ENCODE measurements around the gene TRAPPC5. TPM values are rescaled to one million over a fixed set of nuclear protein-coding genes. Genes with fewer than 3 reads are reported as not detected.

Gene TRAPPC5
- total and polyA plus RNA-seq, 8 donors = 4.5 to 203 (median 18.8) TPM

GRCh38 chr19:7654401-7654800, 26.2 kb upstream of the TRAPPC5 start:
- TF ChIP-seq POLR2AphosphoS5 (IDR thresholded peaks at IDR 0.05) (no peak), CTCF (IDR thresholded peaks at IDR 0.05) (no peak), EP300 (IDR thresholded peaks at IDR 0.05) (no peak), POLR2A (IDR thresholded peaks at IDR 0.05) (no peak)
- no peak for DNase-seq
- WGBS, 5 donors = 49 to 63% (median 57%) methylated on average over 8 of the region's 8 CpGs
- Histone ChIP-seq H3K4me3 (no peak overlapping the region), H3K9me3 (no peaks in the 10 kb centered on the region), H3K36me3 (no peaks in the 10 kb centered on the region), H3K4me1 (peaks cover 0 to 24% (median 14%) of the 10 kb centered on the region in 4 donors), H3K27me3 (peaks cover 0 to 16% (median 0%) of the 10 kb centered on the region in 3 donors), H3K27ac (peak overlapping the region in 1 of 5 donors; percentile 35)
- intact Hi-C loops (cut with DNase I; ENCODE audit: low total_unique reads) = loop anchor here (5.0 kb wide), 1 partner anchor 148 kb away; no protein-coding TSS in a partner anchor

DNA sequence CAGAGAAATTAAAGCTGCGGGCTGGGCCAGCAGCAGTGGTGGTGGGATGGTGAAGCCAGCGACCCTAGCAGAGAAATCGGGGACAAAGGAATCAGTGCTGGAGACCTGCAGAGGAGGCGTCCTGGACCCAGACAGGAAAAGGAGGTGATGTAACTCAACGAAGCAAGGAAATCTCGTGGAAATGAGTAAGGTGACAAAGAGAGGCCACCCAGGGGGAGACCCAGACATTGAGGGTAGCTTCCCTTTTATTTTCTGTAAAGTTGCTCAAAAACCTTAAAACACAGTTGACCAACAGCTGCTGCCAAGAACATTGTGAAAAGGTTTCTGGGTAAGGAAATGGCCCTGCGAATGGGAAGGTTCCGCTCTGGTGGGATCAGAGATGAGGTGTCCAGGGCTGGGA, 25.1 kb upstream of the TRAPPC5 start:
- H3K27me3 ChIP-seq = peaks cover 0 to 23% (median 0%) of the 10 kb centered on the region in 3 donors
- no peaks in the 10 kb centered on the region for H3K9me3 ChIP-seq
- peaks cover 0 to 24% (median 14%) of the 10 kb centered on the region in 4 donors for H3K4me1 ChIP-seq
- no peak for DNase-seq
- intact Hi-C loops (cut with DNase I; ENCODE audit: low total_unique reads) = no loop called here
- WGBS, 5 donors = 60 to 82% (median 75%) methylated on average over 8 of the region's 8 CpGs
- TF ChIP-seq POLR2A (IDR thresholded peaks at IDR 0.05) (no peak), POLR2AphosphoS5 (IDR thresholded peaks at IDR 0.05) (no peak), EP300 (IDR thresholded peaks at IDR 0.05) (no peak), CTCF (IDR thresholded peaks at IDR 0.05) (no peak)
- H3K4me3 ChIP-seq = no peak overlapping the region
- H3K36me3 ChIP-seq = no peaks in the 10 kb centered on the region
- peak overlapping the region in 2 of 5 donors; percentile 35 to 72 for H3K27ac ChIP-seq

DNA sequence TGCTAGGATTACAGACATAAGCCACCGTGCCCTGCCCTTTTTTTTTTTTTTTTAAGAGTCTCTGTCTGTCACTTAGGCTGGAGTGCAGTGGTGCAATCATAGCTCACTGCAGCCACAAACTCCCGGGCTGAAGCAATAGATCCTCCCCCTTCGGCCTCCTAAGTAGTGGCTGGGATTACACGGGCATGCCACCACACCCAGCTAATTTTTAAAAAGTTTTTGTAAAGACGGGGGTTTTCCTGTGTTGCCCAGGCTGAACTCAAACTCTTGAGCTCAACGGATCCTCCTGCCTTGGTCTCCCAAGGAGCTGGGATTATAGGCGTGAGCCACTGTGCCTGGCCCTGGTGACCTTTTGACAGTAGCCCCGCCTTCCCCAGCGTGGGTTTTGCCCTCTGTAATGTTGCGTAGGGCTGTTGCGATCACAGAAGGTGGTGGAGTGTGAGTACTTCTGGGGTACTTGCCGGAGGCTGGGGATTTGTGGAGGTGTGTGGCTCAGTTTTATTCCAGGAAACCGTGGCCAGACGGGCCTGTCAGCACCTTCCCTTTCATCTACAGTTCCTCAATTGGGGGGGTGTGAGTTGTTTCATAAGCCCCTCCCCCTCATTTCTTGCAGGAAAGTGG, 23.4 kb upstream of the TRAPPC5 start:
- no peak for TF ChIP-seq POLR2AphosphoS5 (IDR thresholded peaks at IDR 0.05)
- TF ChIP-seq EP300 (IDR thresholded peaks at IDR 0.05) = no peak
- TF ChIP-seq CTCF (IDR thresholded peaks at IDR 0.05) = no peak
- no peak for TF ChIP-seq POLR2A (IDR thresholded peaks at IDR 0.05)
- Histone ChIP-seq H3K27ac (peak overlapping the region in 2 of 5 donors; percentile 57 to 72), H3K27me3 (peaks cover 0 to 18% (median 0%) of the 10 kb centered on the region in 3 donors), H3K36me3 (no peaks in the 10 kb centered on the region), H3K4me1 (peaks cover 0 to 15% (median 8%) of the 10 kb centered on the region in 4 donors), H3K4me3 (no peak overlapping the region), H3K9me3 (no peaks in the 10 kb centered on the region)
- intact Hi-C loops (cut with DNase I; ENCODE audit: low total_unique reads) = no loop called here
- 36 to 46% (median 46%) methylated on average over 14 of the region's 14 CpGs for WGBS, 5 donors
- no peak for DNase-seq

DNA sequence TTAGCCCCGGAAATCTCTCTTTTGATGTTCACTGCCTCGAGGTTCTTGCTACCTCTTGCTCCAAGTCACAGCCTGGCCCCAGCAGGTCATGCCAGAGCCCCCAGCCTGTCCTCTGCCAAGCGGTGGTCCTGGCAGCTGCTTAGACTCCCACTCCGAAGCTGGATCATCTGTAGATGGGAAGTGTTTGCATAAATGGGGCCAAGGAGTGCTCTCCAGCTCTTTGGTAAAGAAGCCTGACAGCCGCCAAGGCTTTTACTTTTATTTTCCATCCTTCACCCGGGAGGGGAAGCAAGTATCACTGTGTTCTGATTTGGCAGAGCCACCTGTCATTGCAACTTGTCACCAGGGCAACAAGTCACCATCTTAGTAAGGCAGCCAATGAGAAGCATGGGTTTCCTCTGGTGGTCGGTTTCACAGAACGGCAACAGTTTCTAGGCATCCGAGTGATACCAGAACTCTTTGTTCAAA, 22.4 kb upstream of the TRAPPC5 start:
- peaks cover 0 to 29% (median 0%) of the 10 kb centered on the region in 3 donors for H3K27me3 ChIP-seq
- intact Hi-C loops (cut with DNase I; ENCODE audit: low total_unique reads) = no loop called here
- H3K27ac ChIP-seq = peak overlapping the region in 2 of 5 donors; percentile 57 to 72
- peak in 1 of 2 donors; percentile 60 for DNase-seq
- TF ChIP-seq EP300 (IDR thresholded peaks at IDR 0.05) = no peak
- TF ChIP-seq POLR2A (IDR thresholded peaks at IDR 0.05) = no peak
- TF ChIP-seq POLR2AphosphoS5 (IDR thresholded peaks at IDR 0.05) = no peak
- TF ChIP-seq CTCF (IDR thresholded peaks at IDR 0.05) = no peak
- H3K4me3 ChIP-seq = no peak overlapping the region
- no peaks in the 10 kb centered on the region for H3K36me3 ChIP-seq
- no peaks in the 10 kb centered on the region for H3K9me3 ChIP-seq
- WGBS, 5 donors = 29 to 33% (median 31%) methylated on average over 9 of the region's 9 CpGs
- peaks cover 0 to 7% (median 0%) of the 10 kb centered on the region in 4 donors for H3K4me1 ChIP-seq

All from stomach (tissue), 9 donors.